Endodermal cell (in vitro differentiated cells): ENCODE data around the gene MAS1. TPM values are rescaled to one million over a fixed set of nuclear protein-coding genes. Genes with fewer than 3 reads are reported as not detected.
"Not testable (repeated sequence)": the region's sequence is repeated elsewhere in the genome, so short reads cannot be mapped to it uniquely, and the experiment has no call there.

Experiments used
- DNase-seq: peaks from one replicate; pipeline ENCODE4 v3.0.0-alpha.2; 2017
- H3K27ac ChIP-seq: 2 replicates; pipeline ENCODE4 v1.5.1; 2013; ENCODE audit warnings: mild to moderate bottlenecking, low read depth, low read length, moderate library complexity
- H3K27me3 ChIP-seq: 2 replicates; pipeline ENCODE4 v1.6.1; 2013; ENCODE audit warnings: mild to moderate bottlenecking, low read length, moderate library complexity; ENCODE audit not compliant: insufficient read depth, control insufficient read depth, poor library complexity, severe bottlenecking
- H3K36me3 ChIP-seq: 2 replicates; pipeline ENCODE4 v1.7.0; 2013; ENCODE audit warnings: mild to moderate bottlenecking, low read length, moderate library complexity; ENCODE audit not compliant: control insufficient read depth, insufficient read depth
- H3K4me1 ChIP-seq: one replicate; pipeline ENCODE4 v1.7.0; 2013; ENCODE audit warnings: low read length; ENCODE audit not compliant: control insufficient read depth, insufficient read depth
- H3K4me3 ChIP-seq: 2 replicates; pipeline ENCODE4 v1.5.1; 2013; ENCODE audit warnings: mild to moderate bottlenecking, low read length, moderate library complexity
- H3K9ac ChIP-seq: 2 replicates; pipeline ENCODE4 v1.6.1; 2013; ENCODE audit warnings: mild to moderate bottlenecking, low read length, moderate library complexity; ENCODE audit not compliant: poor library complexity, severe bottlenecking; ENCODE audit errors: extremely low read depth
- H3K9me3 ChIP-seq: 2 replicates; pipeline ENCODE4 v1.6.1; 2013; ENCODE audit warnings: mild to moderate bottlenecking, low read length, moderate library complexity; ENCODE audit not compliant: control insufficient read depth
- H3K27ac Mint-ChIP-seq: 2 replicates; pipeline ENCODE4 v1.8.0; 2020; ENCODE audit warnings: mixed read lengths
- H3K27me3 Mint-ChIP-seq: 2 replicates; pipeline ENCODE4 v1.8.0; 2021; ENCODE audit warnings: mild to moderate bottlenecking, mixed read lengths; ENCODE audit not compliant: insufficient read depth
- H3K36me3 Mint-ChIP-seq: 2 replicates; pipeline ENCODE4 v1.8.0; 2020; ENCODE audit warnings: low read depth, mixed read lengths
- H3K4me1 Mint-ChIP-seq: 2 replicates; pipeline ENCODE4 v1.8.0; 2020; ENCODE audit warnings: mixed read lengths
- H3K4me3 Mint-ChIP-seq: 2 replicates; pipeline ENCODE4 v1.8.0; 2020; ENCODE audit warnings: mild to moderate bottlenecking, moderate library complexity, mixed read lengths
- H3K9me3 Mint-ChIP-seq: 2 replicates; pipeline ENCODE4 v1.8.0; 2020; ENCODE audit warnings: mild to moderate bottlenecking, mixed read lengths
- CTCF ChIP-seq: fragments of 200-600 bp; sonication (generic); conservative IDR thresholded peaks from 2 replicates; pipeline ENCODE4 v1.5.0; 2021; ENCODE audit warnings: antibody characterized with exemption, mild to moderate bottlenecking
- WGBS, 2 experiments: methylation state at CpG; one replicate each; pipeline versions ENCODE4 v1.1.5 to v1.1.7; 2013; ENCODE audit warnings: missing lambda C conversion rate in 2 of 2, mixed read lengths in 1 of 2; ENCODE audit not compliant: insufficient coverage in 1 of 2, insufficient read length in 1 of 2; 5-methylcytosine and 5-hydroxymethylcytosine counted together
- total RNA-seq, 2 donors: library from RNA; stranded (reverse); fragmentation: NEBNext Ultra II Directional in 1 of 2; extraction: Animal tissue kit (Norgen Biotek cat#: 25700) in 1 of 2; gene quantifications; 2 replicates in 1 of 2; 3 replicates in 1 of 2; pipeline ENCODE4 v1.2.1, GENCODE V29; 2021

The MAS1 gene
- total RNA-seq, 2 donors from 2014 or later, result not detected

GRCh38 chr6:159919800-159920199 is 29.0 kb downstream of the MAS1 start:
- Mint-ChIP-seq H3K36me3 (no peaks in the 10 kb centered on the region), H3K4me3 (no peak overlapping the region), H3K4me1 (peaks cover 4% of the 10 kb centered on the region), H3K27ac (no peak overlapping the region), H3K9me3 (peaks cover 5% of the 10 kb centered on the region), H3K27me3 (peaks cover 5% of the 10 kb centered on the region)
- Histone ChIP-seq H3K4me3 (no peak overlapping the region), H3K4me1 (no peaks in the 10 kb centered on the region), H3K9me3 (peaks cover 7% of the 10 kb centered on the region), H3K27ac (no peak overlapping the region), H3K36me3 (no peaks in the 10 kb centered on the region), H3K27me3 (no peaks in the 10 kb centered on the region), H3K9ac (no peak overlapping the region)
- TF ChIP-seq CTCF, result no peak
- 67 to 85% methylated on average over 1 to 6 of the region's 6 CpGs for WGBS, 2 experiments
- DNase-seq, result no peak

- WGBS, 2 experiments, result 55 to 89% methylated on average over 1 to 2 of the region's 2 CpGs
Measured at GRCh38 chr6:159924150-159924549, 33.4 kb downstream of the MAS1 start.

GRCh38 chr6:159926542-159927203 is 35.9 kb downstream of the MAS1 start:
- Histone ChIP-seq H3K36me3 (no peaks in the 10 kb centered on the region), H3K4me1 (no peaks in the 10 kb centered on the region), H3K4me3 (no peak overlapping the region), H3K27me3 (peaks cover 5% of the 10 kb centered on the region), H3K9ac (no peak overlapping the region), H3K27ac (no peak overlapping the region), H3K9me3 (peaks cover 7% of the 10 kb centered on the region)
- WGBS, 2 experiments, result 88 to 93% methylated on average over 5 of the region's 5 CpGs
- peaks cover 5% of the 10 kb centered on the region for H3K9me3 Mint-ChIP-seq
- no peak overlapping the region for H3K4me3 Mint-ChIP-seq
- TF ChIP-seq CTCF, result no peak
- peaks cover 2% of the 10 kb centered on the region for H3K27me3 Mint-ChIP-seq
- H3K36me3 Mint-ChIP-seq, result no peaks in the 10 kb centered on the region
- no peak overlapping the region for H3K27ac Mint-ChIP-seq
- H3K4me1 Mint-ChIP-seq, result no peaks in the 10 kb centered on the region
- DNase-seq, result no peak

More at GRCh38 chr6:159924150-159924549, 33.4 kb downstream of the MAS1 start:
- DNase-seq, H3K9me3 ChIP-seq, H3K9me3 Mint-ChIP-seq, H3K4me1 ChIP-seq, H3K27me3 ChIP-seq, H3K4me3 Mint-ChIP-seq, H3K4me3 ChIP-seq, H3K27ac ChIP-seq, H3K36me3 ChIP-seq, H3K4me1 Mint-ChIP-seq, H3K27me3 Mint-ChIP-seq, H3K36me3 Mint-ChIP-seq, H3K9ac ChIP-seq, H3K27ac Mint-ChIP-seq: not testable (repeated sequence)

GRCh38 chr6:159929819-159930218 is 39.0 kb downstream of the MAS1 start:
- Histone ChIP-seq H3K9me3 (no peaks in the 10 kb centered on the region), H3K27ac (no peak overlapping the region), H3K27me3 (peaks cover 5% of the 10 kb centered on the region), H3K4me3 (no peak overlapping the region), H3K4me1 (no peaks in the 10 kb centered on the region), H3K36me3 (no peaks in the 10 kb centered on the region), H3K9ac (no peak overlapping the region)
- no peak for DNase-seq
- no peak overlapping the region for H3K4me3 Mint-ChIP-seq
- peaks cover 7% of the 10 kb centered on the region for H3K27me3 Mint-ChIP-seq
- no peaks in the 10 kb centered on the region for H3K4me1 Mint-ChIP-seq
- WGBS, 2 experiments, result 90 to 93% methylated on average over 4 to 8 of the region's 8 CpGs
- no peaks in the 10 kb centered on the region for H3K9me3 Mint-ChIP-seq
- no peaks in the 10 kb centered on the region for H3K36me3 Mint-ChIP-seq
- H3K27ac Mint-ChIP-seq, result no peak overlapping the region
- no peak for TF ChIP-seq CTCF
